Epithelial cell of proximal tubule (primary cell): ENCODE measurements around the gene ATRN. TPM values are rescaled to one million over a fixed set of nuclear protein-coding genes. Genes with fewer than 3 reads are reported as not detected.
"Not testable (repeated sequence)": the region's sequence is repeated elsewhere in the genome, so short reads cannot be mapped to it uniquely, and the experiment has no call there.

Experiments used
- DNase-seq: peaks from one replicate; pipeline ENCODE4 v3.0.0-alpha.2; 2011; ENCODE audit warnings: low read depth
- H3K4me3 ChIP-seq: 2 replicates; pipeline ENCODE4 v1.5.1; 2011; ENCODE audit warnings: low read depth, mild to moderate bottlenecking, low read length
- total RNA-seq: library from RNA; depleted of rRNA; stranded (reverse); fragments of >200 nt; gene quantifications from 2 replicates; pipeline ENCODE4 v1.2.3, GENCODE V29; 2015
- TF ChIP-seq, protein P1 (sequence below): conservative IDR thresholded peaks from 2 replicates; pipeline ENCODE4 v1.5.1; 2012; ENCODE audit warnings: low read depth, mild to moderate bottlenecking, low read length

The ATRN gene
- total RNA-seq, 1 donor from 2014 or later = 15.4 TPM

GRCh38 chr20:3514012-3514642 is 43.3 kb downstream of the ATRN start:
- TF ChIP-seq, protein P1, sequence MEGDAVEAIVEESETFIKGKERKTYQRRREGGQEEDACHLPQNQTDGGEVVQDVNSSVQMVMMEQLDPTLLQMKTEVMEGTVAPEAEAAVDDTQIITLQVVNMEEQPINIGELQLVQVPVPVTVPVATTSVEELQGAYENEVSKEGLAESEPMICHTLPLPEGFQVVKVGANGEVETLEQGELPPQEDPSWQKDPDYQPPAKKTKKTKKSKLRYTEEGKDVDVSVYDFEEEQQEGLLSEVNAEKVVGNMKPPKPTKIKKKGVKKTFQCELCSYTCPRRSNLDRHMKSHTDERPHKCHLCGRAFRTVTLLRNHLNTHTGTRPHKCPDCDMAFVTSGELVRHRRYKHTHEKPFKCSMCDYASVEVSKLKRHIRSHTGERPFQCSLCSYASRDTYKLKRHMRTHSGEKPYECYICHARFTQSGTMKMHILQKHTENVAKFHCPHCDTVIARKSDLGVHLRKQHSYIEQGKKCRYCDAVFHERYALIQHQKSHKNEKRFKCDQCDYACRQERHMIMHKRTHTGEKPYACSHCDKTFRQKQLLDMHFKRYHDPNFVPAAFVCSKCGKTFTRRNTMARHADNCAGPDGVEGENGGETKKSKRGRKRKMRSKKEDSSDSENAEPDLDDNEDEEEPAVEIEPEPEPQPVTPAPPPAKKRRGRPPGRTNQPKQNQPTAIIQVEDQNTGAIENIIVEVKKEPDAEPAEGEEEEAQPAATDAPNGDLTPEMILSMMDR = no peak
- no peak overlapping the region for H3K4me3 ChIP-seq
- DNase-seq = no peak

- H3K4me3 ChIP-seq = no peak overlapping the region
- DNase-seq = no peak
- TF ChIP-seq, protein P1 = no peak
Observed at GRCh38 chr20:3515379-3516170, 44.8 kb downstream of the ATRN start.

DNA sequence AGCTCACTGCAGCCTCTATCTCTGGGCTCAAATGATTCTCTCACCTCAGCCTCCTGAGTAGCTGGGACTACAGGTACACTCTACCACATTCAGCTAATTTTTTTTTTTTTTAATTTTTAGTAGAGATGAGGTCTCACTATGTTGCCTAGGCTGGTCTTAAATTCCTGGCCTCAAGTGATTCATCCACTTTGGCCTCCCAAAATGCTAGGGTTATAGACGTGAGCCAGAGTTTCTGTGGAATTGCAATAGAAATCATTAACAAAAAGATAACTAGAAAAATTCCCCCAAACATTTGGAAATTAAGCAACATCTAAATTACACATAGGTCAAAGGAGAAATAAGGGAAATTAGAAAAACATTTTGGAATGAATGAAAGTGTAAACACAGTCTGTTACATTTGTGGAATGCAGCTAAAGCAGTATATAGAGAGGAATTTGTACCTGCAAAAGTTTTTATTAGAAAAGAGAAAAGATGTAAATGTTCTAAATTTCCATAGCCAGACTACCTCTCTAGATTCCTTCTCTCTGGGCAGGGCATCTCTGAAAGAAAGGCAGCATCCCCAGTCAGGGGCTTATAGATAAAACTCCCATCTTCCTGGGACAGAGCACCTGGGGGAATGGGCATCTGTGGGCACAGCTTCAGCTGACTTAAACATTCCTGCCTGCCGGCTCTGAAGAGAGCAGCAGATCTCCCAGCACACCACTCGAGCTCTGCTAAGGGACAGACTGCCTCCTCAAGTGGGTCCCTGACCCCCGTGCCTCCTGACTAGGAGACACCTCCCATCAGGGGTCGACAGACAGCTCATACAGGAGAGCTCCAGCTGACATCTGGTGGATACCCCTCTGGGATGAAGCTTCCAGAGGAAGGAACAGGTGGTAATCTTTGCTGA is 51.3 kb downstream of the ATRN start:
- no peak for DNase-seq
- TF ChIP-seq, protein P1 = no peak
- no peak overlapping the region for H3K4me3 ChIP-seq

GRCh38 chr20:3524696-3525095 is 53.9 kb downstream of the ATRN start:
- DNase-seq, H3K4me3 ChIP-seq: not testable (repeated sequence)

DNA sequence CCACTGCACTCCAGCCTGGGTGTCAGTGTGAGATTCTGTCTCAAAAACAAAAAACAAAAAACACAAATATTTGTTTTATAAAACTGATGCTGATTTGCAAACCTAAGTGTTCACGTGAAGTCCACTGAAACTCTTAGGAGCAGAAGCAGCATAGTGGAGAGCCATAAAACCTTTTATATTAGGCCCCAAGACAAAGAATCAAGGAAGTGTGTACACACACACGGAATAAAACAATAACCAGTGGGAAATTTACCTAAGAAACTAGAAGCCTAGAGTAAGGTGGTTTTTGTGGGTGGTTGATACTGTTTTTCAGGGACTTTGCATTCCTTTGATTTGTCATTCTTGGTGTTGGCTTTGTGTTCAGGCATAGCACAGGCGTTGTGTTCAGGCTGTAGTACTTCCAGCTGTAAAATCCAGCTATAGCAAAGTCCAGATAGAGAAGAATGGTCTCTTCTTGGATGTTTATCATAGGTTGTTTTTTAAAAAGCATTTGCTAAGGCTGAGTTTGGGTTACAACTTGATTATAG is 61.3 kb downstream of the ATRN start:
- no peak for DNase-seq
- TF ChIP-seq, protein P1 = no peak

GRCh38 chr20:3537733-3538132 is 66.9 kb downstream of the ATRN start:
- H3K4me3 ChIP-seq, DNase-seq: not testable (repeated sequence)

More for the DNA sequence above, 61.3 kb downstream of the ATRN start:
- H3K4me3 ChIP-seq = no peak overlapping the region

GRCh38 chr20:3539311-3540107 is 68.7 kb downstream of the ATRN start:
- H3K4me3 ChIP-seq = no peak overlapping the region
- TF ChIP-seq, protein P1 = no peak
- no peak for DNase-seq
